Measurements from ENCODE around the gene SULT1C2. TPM values are rescaled to one million over a fixed set of nuclear protein-coding genes. Genes with fewer than 3 reads are reported as not detected.
A peak's percentile ranks its signal among the peaks of the same experiment; 100 is the strongest.

Gene SULT1C2
- polyA plus RNA-seq, 2 of the 4 experiments (the other 2 are of a cell fraction), result 0.36 to 0.56 TPM

GRCh38 chr2:108253106-108253505 lies 35.6 kb upstream of the SULT1C2 start:
- CTCF ChIA-PET, result interaction anchor here (0.7 kb wide), 1 partner anchor 360 kb away, joined by 3 read pairs; no protein-coding TSS in a partner anchor

GRCh38 chr2:108257757-108258331 lies 30.9 kb upstream of the SULT1C2 start:
- H3K27ac ChIP-seq, result peak overlapping the region; percentile 5 to 47; a peak in 3 of 6 replicates
- ChIA-PET POLR2A (no interaction called here), CTCF (no interaction called here)
- TF ChIP-seq HOXA7 (CRISPR knock-in tag; IDR thresholded peaks at IDR 0.05) (no peak), CEBPB (IDR thresholded peaks at IDR 0.05) (no peak), NR3C1 (IDR thresholded peaks at IDR 0.05) (no peak), CHD2 (IDR thresholded peaks at IDR 0.05; ENCODE audit: low read length, partially characterized antibody) (no peak), EP300 (IDR thresholded peaks at IDR 0.05) (no peak), SREBF2 (IDR thresholded peaks at IDR 0.05) (no peak), POLR2A (IDR thresholded peaks at IDR 0.05; ENCODE audit: low read length) (no peak), SMC3 (IDR thresholded peaks at IDR 0.05) (no peak), REST (IDR thresholded peaks at IDR 0.05) (no peak), ELK1 (IDR thresholded peaks at IDR 0.05; ENCODE audit: low read depth, low read length) (no peak)
- 32% methylated on average over 3 of the region's 3 CpGs for WGBS (ENCODE audit: missing lambda C conversion rate)
- H3K4me3 ChIP-seq, result no peak overlapping the region
- no peaks in the 10 kb centered on the region for H3K9me3 ChIP-seq
- peak overlapping the region; percentile 22; the same call in 1 of the 3 replicates for H3K4me2 ChIP-seq
- no peak for DNase-seq (ENCODE audit: low read depth in 1 of 2, low spot score in 1 of 2)
- no peak for FAIRE-seq
- H3K4me1 ChIP-seq, result peaks cover 10% of the 10 kb centered on the region
- no peak for ATAC-seq

More at GRCh38 chr2:108253106-108253505, 35.6 kb upstream of the SULT1C2 start:
- no peak overlapping the region for H3K27ac ChIP-seq
- POLR2A ChIA-PET, result no interaction called here
- no peak overlapping the region for H3K4me3 ChIP-seq
- H3K4me2 ChIP-seq, result no peak overlapping the region
- FAIRE-seq, result no peak
- no peak for ATAC-seq
- H3K4me1 ChIP-seq, result peaks cover 9% of the 10 kb centered on the region
- no peaks in the 10 kb centered on the region for H3K9me3 ChIP-seq
- no peak for TF ChIP-seq ELK1 (IDR thresholded peaks at IDR 0.05; ENCODE audit: low read depth, low read length)
- no peak for TF ChIP-seq FOSL2 (IDR thresholded peaks at IDR 0.05)
- no peak for TF ChIP-seq FOSL2 (CRISPR knock-in tag; IDR thresholded peaks at IDR 0.05)
- no peak for TF ChIP-seq POLR2A (IDR thresholded peaks at IDR 0.05; ENCODE audit: low read length)
- no peak for TF ChIP-seq KDM5A (IDR thresholded peaks at IDR 0.05)
- TF ChIP-seq PHF8 (IDR thresholded peaks at IDR 0.05; ENCODE audit: borderline replicate concordance, low read depth), result no peak
- TF ChIP-seq HOXB13 (CRISPR knock-in tag; IDR thresholded peaks at IDR 0.05; ENCODE audit: low read depth), result no peak
- TF ChIP-seq EHMT2 (IDR thresholded peaks at IDR 0.05; ENCODE audit: low read depth), result no peak
- no peak for TF ChIP-seq HMGXB4 (CRISPR knock-in tag; IDR thresholded peaks at IDR 0.05; ENCODE audit: borderline replicate concordance)
- no peak for TF ChIP-seq HEYL (CRISPR knock-in tag; IDR thresholded peaks at IDR 0.05)
- TF ChIP-seq MAX (IDR thresholded peaks at IDR 0.05), result no peak
- no peak for TF ChIP-seq BHLHE40 (IDR thresholded peaks at IDR 0.05; ENCODE audit: low read depth, low read length)
- no peak for TF ChIP-seq ZC3H11A (IDR thresholded peaks at IDR 0.05)
- TF ChIP-seq TFCP2L1 (CRISPR knock-in tag; IDR thresholded peaks at IDR 0.05), result no peak
- no peak for TF ChIP-seq EP300 (IDR thresholded peaks at IDR 0.05)
- TF ChIP-seq CTCF (IDR thresholded peaks at IDR 0.05), result no peak
- TF ChIP-seq MAZ (IDR thresholded peaks at IDR 0.05; ENCODE audit: borderline replicate concordance, low read depth, low read length), result no peak
- no peak for TF ChIP-seq ZSCAN20 (CRISPR knock-in tag; IDR thresholded peaks at IDR 0.05)
- 65% methylated on average over 1 of the region's 1 CpG for WGBS (ENCODE audit: missing lambda C conversion rate)
- DNase-seq (ENCODE audit: low read depth in 1 of 2, low spot score in 1 of 2), result no peak
